Activated CD4-positive, alpha-beta T cell treated with anti-CD3 and anti-CD28 coated beads, Interleukin-2, amount 50 U/mL, for 4 hours (primary cell): ENCODE data around the gene FREY1.
A peak's percentile ranks its signal among the peaks of the same experiment; 100 is the strongest.
"Not testable (repeated sequence)": the region's sequence is repeated elsewhere in the genome, so short reads cannot be mapped to it uniquely, and the experiment has no call there.

ENCODE experiments used
- DNase-seq, 2 experiments: peaks; one replicate each; pipeline ENCODE4 v3.0.0-alpha.2; 2020

The FREY1 gene

GRCh38 chr11:45913514-45913913 lies 6.4 kb upstream of the FREY1 start:
- no peak for DNase-seq

GRCh38 chr11:45910623-45911022 lies 3.6 kb upstream of the FREY1 start:
- DNase-seq: no peak

GRCh38 chr11:45909594-45910475 lies 2.8 kb upstream of the FREY1 start:
- DNase-seq: no peak

- DNase-seq: no peak
These were observed 870 bp upstream of the FREY1 start for GRCh38 chr11:45907911-45908370.

- no peak for DNase-seq
These were observed 882 bp downstream of the FREY1 start for GRCh38 chr11:45906096-45906682.

GRCh38 chr11:45905576-45905975 lies 1.5 kb downstream of the FREY1 start:
- not testable (repeated sequence) for DNase-seq

GRCh38 chr11:45905095-45905494 lies 2.0 kb downstream of the FREY1 start:
- no peak for DNase-seq

GRCh38 chr11:45904309-45904915 lies 2.7 kb downstream of the FREY1 start:
- DNase-seq: no peak

GRCh38 chr11:45902452-45903380 lies 4.4 kb downstream of the FREY1 start:
- DNase-seq: no peak

GRCh38 chr11:45901626-45902025 lies 5.4 kb downstream of the FREY1 start:
- DNase-seq: no peak

- no peak for DNase-seq
These were observed 6.0 kb downstream of the FREY1 start for GRCh38 chr11:45900916-45901617.

GRCh38 chr11:45900175-45900800 lies 6.8 kb downstream of the FREY1 start:
- DNase-seq: not testable (repeated sequence)

GRCh38 chr11:45899448-45900174 lies 7.5 kb downstream of the FREY1 start:
- peak; percentile 39 to 47 for DNase-seq

GRCh38 chr11:45899086-45899447 lies 8.0 kb downstream of the FREY1 start:
- DNase-seq: no peak

- DNase-seq: no peak
These were observed 9.5 kb downstream of the FREY1 start for GRCh38 chr11:45897556-45897955.

- DNase-seq: no peak
These were observed 10.6 kb downstream of the FREY1 start for GRCh38 chr11:45896422-45896984.

GRCh38 chr11:45895553-45896259 lies 11.4 kb downstream of the FREY1 start:
- no peak for DNase-seq

- DNase-seq: no peak
These were observed 12.4 kb downstream of the FREY1 start for GRCh38 chr11:45894555-45895247.

- DNase-seq: no peak
These were observed 14.2 kb downstream of the FREY1 start for GRCh38 chr11:45892856-45893255.
